H1 (cell line): ENCODE results near the gene KLHL28. TPM values are rescaled to one million over a fixed set of nuclear protein-coding genes. Genes with fewer than 3 reads are reported as not detected.

ENCODE experiments used
- CBX5 ChIP-seq: fragments of 300-800, 300-1000 bp; sonication (generic); IDR thresholded peaks from 2 replicates; pipeline ENCODE4 v1.7.1; 2016; ENCODE audit warnings: antibody characterized with exemption, low read length, low read depth
- CTBP2 ChIP-seq: IDR thresholded peaks from 2 replicates; pipeline ENCODE4 v1.7.0; 2011; ENCODE audit warnings: borderline replicate concordance, mild to moderate bottlenecking, moderate library complexity, mixed read lengths, low read length; ENCODE audit not compliant: insufficient read depth, insufficient read length
- GTF2F1 ChIP-seq: IDR thresholded peaks from 2 replicates; pipeline ENCODE4 v1.6.1; 2012; ENCODE audit warnings: low read depth, low read length, improper control_type of control experiment, borderline replicate concordance
- JUND ChIP-seq: IDR thresholded peaks from 2 replicates; pipeline ENCODE4 v1.6.1; 2011; ENCODE audit warnings: mild to moderate bottlenecking, improper control_type of control experiment, low read length
- RAD21 ChIP-seq, 2 experiments: IDR thresholded peaks in 1 of 2; conservative IDR thresholded peaks in 1 of 2; 2 replicates each; pipeline ENCODE4 v1.6.1; 2011; ENCODE audit warnings: low read depth in 2 of 2, low read length in 2 of 2, improper control_type of control experiment in 1 of 2, inconsistent platforms in 1 of 2, mild to moderate bottlenecking in 1 of 2, moderate library complexity in 1 of 2
- RXRA ChIP-seq: IDR thresholded peaks from 2 replicates; pipeline ENCODE4 v1.6.1; 2011; ENCODE audit warnings: low read depth, mild to moderate bottlenecking, low read length, moderate library complexity; ENCODE audit not compliant: insufficient read depth
- TEAD4 ChIP-seq: IDR thresholded peaks from 2 replicates; pipeline ENCODE4 v1.6.1; 2012; ENCODE audit warnings: low read depth, low read length, inconsistent platforms, mixed read lengths
- polyA plus RNA-seq, 7 experiments: library from polyadenylated mRNA; depleted of rRNA in 3 of 7; stranded (reverse) in 5 of 7; unstranded in 2 of 7; fragments of >200 nt in 5 of 7; fragments of 200-250 nt in 2 of 7; gene quantifications; 1 replicate in 5 of 7; 2 replicates in 1 of 7; 4 replicates in 1 of 7; pipeline versions ENCODE4 v1.2.1 to v1.2.3, GENCODE V29; 2011 to 2013; ENCODE audit warnings: missing spikeins in 2 of 7, mixed read lengths in 2 of 7
- total RNA-seq: library from RNA; stranded (reverse); fragmentation: NEBNext Ultra II Directional; extraction: Animal tissue kit (Norgen Biotek cat#: 25700); gene quantifications from 2 replicates; pipeline ENCODE4 v1.2.1, GENCODE V29; 2021
- TF ChIP-seq, protein P1 (sequence below): fragments of 300-600 bp; sonication (generic); IDR thresholded peaks from 2 replicates; pipeline ENCODE4 v1.7.1; 2012; ENCODE audit warnings: low read length, moderate library complexity, mild to moderate bottlenecking, inconsistent platforms; ENCODE audit not compliant: insufficient replicate concordance

The KLHL28 gene
- total and polyA plus RNA-seq, 2 of the 8 experiments (the other 6 are each of a cell fraction or from before 2014, with no cell fraction given): 3.3 to 10.5 TPM

DNA sequence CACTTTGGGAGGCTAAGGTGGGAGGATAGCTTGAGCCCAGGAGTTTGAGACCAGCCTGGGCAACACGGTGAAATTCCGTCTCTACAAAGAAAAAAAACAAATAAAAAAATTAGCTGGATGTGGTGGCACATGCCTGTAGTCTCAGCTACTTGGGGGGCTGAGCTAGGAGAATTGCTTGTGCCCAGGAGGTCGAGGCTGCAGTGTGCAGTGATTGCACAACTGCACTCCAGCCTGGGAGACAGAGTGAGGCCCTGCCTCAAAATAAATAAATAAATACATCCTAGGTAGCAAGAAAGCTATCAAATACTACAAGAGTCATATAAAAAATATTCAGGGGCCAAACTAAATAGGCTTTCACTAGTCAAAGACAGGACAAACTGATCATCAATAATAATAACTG is 6.2 kb downstream of the KLHL28 start (continued):
- TF ChIP-seq RXRA: no peak
- TF ChIP-seq RAD21 (IDR thresholded peaks at IDR 0.05 in 1 of 2, conservative IDR thresholded peaks at IDR 0.05 in 1 of 2; ENCODE audit: low read depth in 2 of 2, low read length in 2 of 2): no peak
- TF ChIP-seq CBX5: no peak
- TF ChIP-seq, protein P1, sequence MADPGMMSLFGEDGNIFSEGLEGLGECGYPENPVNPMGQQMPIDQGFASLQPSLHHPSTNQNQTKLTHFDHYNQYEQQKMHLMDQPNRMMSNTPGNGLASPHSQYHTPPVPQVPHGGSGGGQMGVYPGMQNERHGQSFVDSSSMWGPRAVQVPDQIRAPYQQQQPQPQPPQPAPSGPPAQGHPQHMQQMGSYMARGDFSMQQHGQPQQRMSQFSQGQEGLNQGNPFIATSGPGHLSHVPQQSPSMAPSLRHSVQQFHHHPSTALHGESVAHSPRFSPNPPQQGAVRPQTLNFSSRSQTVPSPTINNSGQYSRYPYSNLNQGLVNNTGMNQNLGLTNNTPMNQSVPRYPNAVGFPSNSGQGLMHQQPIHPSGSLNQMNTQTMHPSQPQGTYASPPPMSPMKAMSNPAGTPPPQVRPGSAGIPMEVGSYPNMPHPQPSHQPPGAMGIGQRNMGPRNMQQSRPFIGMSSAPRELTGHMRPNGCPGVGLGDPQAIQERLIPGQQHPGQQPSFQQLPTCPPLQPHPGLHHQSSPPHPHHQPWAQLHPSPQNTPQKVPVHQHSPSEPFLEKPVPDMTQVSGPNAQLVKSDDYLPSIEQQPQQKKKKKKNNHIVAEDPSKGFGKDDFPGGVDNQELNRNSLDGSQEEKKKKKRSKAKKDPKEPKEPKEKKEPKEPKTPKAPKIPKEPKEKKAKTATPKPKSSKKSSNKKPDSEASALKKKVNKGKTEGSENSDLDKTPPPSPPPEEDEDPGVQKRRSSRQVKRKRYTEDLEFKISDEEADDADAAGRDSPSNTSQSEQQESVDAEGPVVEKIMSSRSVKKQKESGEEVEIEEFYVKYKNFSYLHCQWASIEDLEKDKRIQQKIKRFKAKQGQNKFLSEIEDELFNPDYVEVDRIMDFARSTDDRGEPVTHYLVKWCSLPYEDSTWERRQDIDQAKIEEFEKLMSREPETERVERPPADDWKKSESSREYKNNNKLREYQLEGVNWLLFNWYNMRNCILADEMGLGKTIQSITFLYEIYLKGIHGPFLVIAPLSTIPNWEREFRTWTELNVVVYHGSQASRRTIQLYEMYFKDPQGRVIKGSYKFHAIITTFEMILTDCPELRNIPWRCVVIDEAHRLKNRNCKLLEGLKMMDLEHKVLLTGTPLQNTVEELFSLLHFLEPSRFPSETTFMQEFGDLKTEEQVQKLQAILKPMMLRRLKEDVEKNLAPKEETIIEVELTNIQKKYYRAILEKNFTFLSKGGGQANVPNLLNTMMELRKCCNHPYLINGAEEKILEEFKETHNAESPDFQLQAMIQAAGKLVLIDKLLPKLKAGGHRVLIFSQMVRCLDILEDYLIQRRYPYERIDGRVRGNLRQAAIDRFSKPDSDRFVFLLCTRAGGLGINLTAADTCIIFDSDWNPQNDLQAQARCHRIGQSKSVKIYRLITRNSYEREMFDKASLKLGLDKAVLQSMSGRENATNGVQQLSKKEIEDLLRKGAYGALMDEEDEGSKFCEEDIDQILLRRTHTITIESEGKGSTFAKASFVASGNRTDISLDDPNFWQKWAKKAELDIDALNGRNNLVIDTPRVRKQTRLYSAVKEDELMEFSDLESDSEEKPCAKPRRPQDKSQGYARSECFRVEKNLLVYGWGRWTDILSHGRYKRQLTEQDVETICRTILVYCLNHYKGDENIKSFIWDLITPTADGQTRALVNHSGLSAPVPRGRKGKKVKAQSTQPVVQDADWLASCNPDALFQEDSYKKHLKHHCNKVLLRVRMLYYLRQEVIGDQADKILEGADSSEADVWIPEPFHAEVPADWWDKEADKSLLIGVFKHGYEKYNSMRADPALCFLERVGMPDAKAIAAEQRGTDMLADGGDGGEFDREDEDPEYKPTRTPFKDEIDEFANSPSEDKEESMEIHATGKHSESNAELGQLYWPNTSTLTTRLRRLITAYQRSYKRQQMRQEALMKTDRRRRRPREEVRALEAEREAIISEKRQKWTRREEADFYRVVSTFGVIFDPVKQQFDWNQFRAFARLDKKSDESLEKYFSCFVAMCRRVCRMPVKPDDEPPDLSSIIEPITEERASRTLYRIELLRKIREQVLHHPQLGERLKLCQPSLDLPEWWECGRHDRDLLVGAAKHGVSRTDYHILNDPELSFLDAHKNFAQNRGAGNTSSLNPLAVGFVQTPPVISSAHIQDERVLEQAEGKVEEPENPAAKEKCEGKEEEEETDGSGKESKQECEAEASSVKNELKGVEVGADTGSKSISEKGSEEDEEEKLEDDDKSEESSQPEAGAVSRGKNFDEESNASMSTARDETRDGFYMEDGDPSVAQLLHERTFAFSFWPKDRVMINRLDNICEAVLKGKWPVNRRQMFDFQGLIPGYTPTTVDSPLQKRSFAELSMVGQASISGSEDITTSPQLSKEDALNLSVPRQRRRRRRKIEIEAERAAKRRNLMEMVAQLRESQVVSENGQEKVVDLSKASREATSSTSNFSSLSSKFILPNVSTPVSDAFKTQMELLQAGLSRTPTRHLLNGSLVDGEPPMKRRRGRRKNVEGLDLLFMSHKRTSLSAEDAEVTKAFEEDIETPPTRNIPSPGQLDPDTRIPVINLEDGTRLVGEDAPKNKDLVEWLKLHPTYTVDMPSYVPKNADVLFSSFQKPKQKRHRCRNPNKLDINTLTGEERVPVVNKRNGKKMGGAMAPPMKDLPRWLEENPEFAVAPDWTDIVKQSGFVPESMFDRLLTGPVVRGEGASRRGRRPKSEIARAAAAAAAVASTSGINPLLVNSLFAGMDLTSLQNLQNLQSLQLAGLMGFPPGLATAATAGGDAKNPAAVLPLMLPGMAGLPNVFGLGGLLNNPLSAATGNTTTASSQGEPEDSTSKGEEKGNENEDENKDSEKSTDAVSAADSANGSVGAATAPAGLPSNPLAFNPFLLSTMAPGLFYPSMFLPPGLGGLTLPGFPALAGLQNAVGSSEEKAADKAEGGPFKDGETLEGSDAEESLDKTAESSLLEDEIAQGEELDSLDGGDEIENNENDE: no peak
- TF ChIP-seq JUND: no peak
- TF ChIP-seq CTBP2: no peak
- TF ChIP-seq TEAD4: no peak
- TF ChIP-seq GTF2F1: no peak
